Thyroid gland (tissue), 4 donors: Measurements from ENCODE around the gene ATP5F1C. TPM values are rescaled to one million over a fixed set of nuclear protein-coding genes. Genes with fewer than 3 reads are reported as not detected.

Experiments
- DNase-seq, 2 donors: peaks; one replicate each; pipeline ENCODE4 v3.0.0-alpha.2; 2019
- H3K27ac ChIP-seq, 3 donors: fragments of 200-600 bp; sonication (generic); 1 replicate in 2 of 3; 2 replicates in 1 of 3; pipeline ENCODE4 v1.5.1; 2016 to 2019; ENCODE audit warnings: mild to moderate bottlenecking in 1 of 3, moderate library complexity in 1 of 3
- H3K27me3 ChIP-seq: fragments of 200-600 bp; sonication (generic); one replicate; pipeline ENCODE4 v1.5.1; 2019
- H3K36me3 ChIP-seq, 2 donors: fragments of 200-600 bp; sonication (generic); one replicate each; pipeline ENCODE4 v1.5.1; 2016 to 2019
- H3K4me1 ChIP-seq, 2 donors: fragments of 200-600 bp; sonication (generic); one replicate each; pipeline ENCODE4 v1.5.1; 2017 to 2019
- H3K4me3 ChIP-seq, 3 donors: fragments of 200-600 bp; sonication (generic); replicated peaks in 1 of 3; 1 replicate in 2 of 3; 2 replicates in 1 of 3; pipeline ENCODE4 v1.5.1; 2016; ENCODE audit warnings: mild to moderate bottlenecking in 1 of 3
- H3K9me3 ChIP-seq: fragments of 200-600 bp; sonication (generic); one replicate; pipeline ENCODE4 v1.5.1; 2017
- CTCF ChIP-seq, 6 experiments: fragments of 200-600 bp in 3 of 6; fragments of 450-650 bp in 3 of 6; sonication (generic) in 3 of 6; IDR thresholded peaks; one replicate each; pipeline ENCODE4 v1.5.1; 2016 to 2019; ENCODE audit warnings: antibody characterized with exemption in 6 of 6, mild to moderate bottlenecking in 2 of 6, inconsistent platforms in 1 of 6, moderate library complexity in 1 of 6
- POLR2A ChIP-seq, 2 donors: fragments of 450-650 bp; IDR thresholded peaks; one replicate each; pipeline ENCODE4 v1.6.1; 2017; ENCODE audit warnings: antibody characterized with exemption in 2 of 2, mild to moderate bottlenecking in 2 of 2, moderate library complexity in 1 of 2
- WGBS, 2 donors: methylation state at CpG; one replicate each; pipeline ENCODE4 v1.1.5; 2017; 5-methylcytosine and 5-hydroxymethylcytosine counted together
- intact Hi-C: fragments of 100-400 bp; cut with DNase I; formaldehyde crosslinking; loops from one replicate; pipeline ENCODE4 v1.15.1; 2023
- total RNA-seq, 4 donors: library from RNA; depleted of rRNA; stranded (reverse); fragments of >200 nt; gene quantifications; one replicate each; pipeline ENCODE4 v1.2.3, GENCODE V29; 2016

Gene ATP5F1C
- total RNA-seq, 4 donors from 2014 or later, result 279 to 417 (median 352) TPM

GRCh38 chr10:7824251-7824650, 36.3 kb downstream of the ATP5F1C start:
- 92% methylated on average over 3 of the region's 3 CpGs for WGBS, 2 donors
- H3K36me3 ChIP-seq, result peaks cover 7 to 8% of the 10 kb centered on the region in 2 donors
- H3K27ac ChIP-seq, result no peak overlapping the region
- no peaks in the 10 kb centered on the region for H3K27me3 ChIP-seq
- H3K4me1 ChIP-seq, result peaks cover 6 to 9% of the 10 kb centered on the region in 2 donors
- TF ChIP-seq POLR2A (IDR thresholded peaks at IDR 0.05) (no peak), CTCF (IDR thresholded peaks at IDR 0.05) (no peak)
- intact Hi-C loops, result no loop called here
- DNase-seq, result no peak
- no peak overlapping the region for H3K4me3 ChIP-seq
- no peaks in the 10 kb centered on the region for H3K9me3 ChIP-seq

GRCh38 chr10:7826971-7827370, 39.0 kb downstream of the ATP5F1C start:
- Histone ChIP-seq H3K9me3 (no peaks in the 10 kb centered on the region), H3K4me1 (no peaks in the 10 kb centered on the region), H3K36me3 (peaks cover 7 to 8% of the 10 kb centered on the region in 2 donors), H3K27me3 (no peaks in the 10 kb centered on the region), H3K27ac (no peak overlapping the region), H3K4me3 (no peak overlapping the region)
- intact Hi-C loops, result no loop called here
- no peak for TF ChIP-seq POLR2A (IDR thresholded peaks at IDR 0.05)
- no peak for TF ChIP-seq CTCF (IDR thresholded peaks at IDR 0.05)
- DNase-seq, result no peak
- WGBS, 2 donors, result 94 to 95% methylated on average over 4 of the region's 4 CpGs

- H3K27ac ChIP-seq, result no peak overlapping the region
- TF ChIP-seq POLR2A (IDR thresholded peaks at IDR 0.05) (no peak), CTCF (IDR thresholded peaks at IDR 0.05) (no peak)
- 96 to 97% methylated on average over 10 of the region's 10 CpGs for WGBS, 2 donors
- H3K4me3 ChIP-seq, result no peak overlapping the region
- no peaks in the 10 kb centered on the region for H3K4me1 ChIP-seq
- no peaks in the 10 kb centered on the region for H3K27me3 ChIP-seq
- H3K9me3 ChIP-seq, result no peaks in the 10 kb centered on the region
- H3K36me3 ChIP-seq, result peaks cover 5 to 6% of the 10 kb centered on the region in 2 donors
- no peak for DNase-seq
- intact Hi-C loops, result no loop called here
Measured at GRCh38 chr10:7829289-7829834, 41.4 kb downstream of the ATP5F1C start.

GRCh38 chr10:7832060-7832459, 44.1 kb downstream of the ATP5F1C start:
- no peak for DNase-seq
- Histone ChIP-seq H3K27ac (no peak overlapping the region), H3K36me3 (no peaks in the 10 kb centered on the region), H3K4me1 (no peaks in the 10 kb centered on the region), H3K4me3 (no peak overlapping the region), H3K27me3 (no peaks in the 10 kb centered on the region), H3K9me3 (no peaks in the 10 kb centered on the region)
- WGBS, 2 donors, result 90 to 91% methylated on average over 1 of the region's 1 CpG
- TF ChIP-seq POLR2A (IDR thresholded peaks at IDR 0.05), result no peak
- no peak for TF ChIP-seq CTCF (IDR thresholded peaks at IDR 0.05)
- intact Hi-C loops, result no loop called here

- Histone ChIP-seq H3K36me3 (no peaks in the 10 kb centered on the region), H3K4me3 (no peak overlapping the region), H3K4me1 (no peaks in the 10 kb centered on the region), H3K27ac (no peak overlapping the region), H3K9me3 (no peaks in the 10 kb centered on the region), H3K27me3 (no peaks in the 10 kb centered on the region)
- no peak for TF ChIP-seq CTCF (IDR thresholded peaks at IDR 0.05)
- TF ChIP-seq POLR2A (IDR thresholded peaks at IDR 0.05), result no peak
- no peak for DNase-seq
- intact Hi-C loops, result no loop called here
Measured at GRCh38 chr10:7833210-7833609, 45.2 kb downstream of the ATP5F1C start.
